ENCODE data around the gene ZSCAN23.

GRCh38 chr6:28383235-28384142, 59.8 kb downstream of the ZSCAN23 start:
- TF ChIP-seq POLR2AphosphoS5 (IDR thresholded peaks at IDR 0.05): peak; percentile 73
- TF ChIP-seq CTCF (IDR thresholded peaks at IDR 0.05): peak in 3 of 4 experiments; percentile 34 to 59 (median 56)
- no peak for TF ChIP-seq POLR2A (IDR thresholded peaks at IDR 0.05)

All from prostate gland (tissue), 2 donors.